HG02885 (cell line): Measurements from ENCODE around the gene NXNL1.

Experiments used
- ATAC-seq: cut with Tn5 transposase; IDR thresholded peaks from one replicate; pipeline ENCODE4 v1.9.1; 2021; ENCODE audit warnings: mild to moderate bottlenecking; ENCODE audit not compliant: unreplicated experiment, poor library complexity

The NXNL1 gene

GRCh38 chr19:17458970-17459369 lies 1.8 kb downstream of the NXNL1 start:
- no peak for ATAC-seq

GRCh38 chr19:17457616-17458015 lies 3.1 kb downstream of the NXNL1 start:
- no peak for ATAC-seq

GRCh38 chr19:17456127-17456526 lies 4.6 kb downstream of the NXNL1 start:
- no peak for ATAC-seq

DNA sequence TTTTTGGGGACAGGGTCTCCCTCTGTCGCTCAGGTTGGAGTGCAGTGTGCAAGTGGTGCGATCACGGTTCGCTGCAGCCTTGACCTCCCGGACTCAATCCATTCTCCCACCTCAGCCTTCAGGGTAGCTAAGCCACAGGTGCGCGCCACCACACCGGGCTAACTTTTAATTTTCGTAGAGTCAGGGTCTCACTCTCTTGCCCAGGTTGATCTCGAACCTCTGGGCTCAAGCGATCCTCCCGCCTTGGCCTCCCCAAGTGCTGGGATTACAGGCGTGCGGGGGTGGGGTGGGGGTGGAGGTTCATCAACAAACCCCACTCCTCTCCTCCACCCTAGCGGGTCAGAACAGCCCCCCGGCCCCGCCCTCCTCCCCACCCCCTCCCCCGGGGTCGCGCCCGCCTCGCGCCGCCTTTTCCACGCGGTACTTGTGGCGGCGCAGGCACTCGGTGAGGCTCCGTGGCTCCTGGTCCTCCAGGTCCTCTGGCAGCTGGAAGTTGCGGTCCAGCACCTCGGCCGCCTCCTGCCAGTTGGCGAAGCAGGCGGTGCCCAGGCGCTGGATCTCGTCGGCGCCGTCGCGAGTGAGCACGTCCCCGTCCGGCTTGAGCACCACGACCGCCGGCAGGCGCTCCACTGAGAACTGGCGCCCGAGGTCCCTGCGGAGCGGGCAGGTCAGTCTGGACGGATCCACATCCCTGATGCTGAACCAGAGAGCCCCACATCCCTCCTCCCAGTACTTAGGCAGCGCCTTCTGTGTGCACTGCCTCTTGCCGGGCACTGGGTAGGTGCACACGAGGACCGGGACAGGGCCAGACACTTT lies 5.2 kb downstream of the NXNL1 start:
- no peak for ATAC-seq

- no peak for ATAC-seq
Measured at GRCh38 chr19:17454576-17455071, 6.1 kb downstream of the NXNL1 start.

DNA sequence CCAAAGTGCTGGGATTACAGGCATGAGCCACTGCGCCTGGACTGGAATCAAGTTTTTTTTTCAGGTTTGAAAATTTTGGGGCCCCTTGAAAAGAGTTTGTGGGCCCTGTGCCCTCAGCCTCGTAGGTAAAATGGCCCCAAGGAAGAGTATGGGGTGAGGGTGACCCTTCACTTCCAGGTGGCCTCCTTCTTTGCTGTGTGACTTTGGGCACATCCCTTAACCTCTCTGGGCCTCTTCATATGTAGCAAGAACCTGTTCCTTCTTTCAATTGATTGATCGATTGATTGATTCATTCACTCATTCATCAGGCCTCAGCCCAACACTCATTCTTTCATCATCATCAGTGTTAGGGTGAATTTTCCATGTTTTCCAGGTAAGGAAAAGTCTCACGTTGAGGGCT lies 8.9 kb downstream of the NXNL1 start:
- no peak for ATAC-seq

DNA sequence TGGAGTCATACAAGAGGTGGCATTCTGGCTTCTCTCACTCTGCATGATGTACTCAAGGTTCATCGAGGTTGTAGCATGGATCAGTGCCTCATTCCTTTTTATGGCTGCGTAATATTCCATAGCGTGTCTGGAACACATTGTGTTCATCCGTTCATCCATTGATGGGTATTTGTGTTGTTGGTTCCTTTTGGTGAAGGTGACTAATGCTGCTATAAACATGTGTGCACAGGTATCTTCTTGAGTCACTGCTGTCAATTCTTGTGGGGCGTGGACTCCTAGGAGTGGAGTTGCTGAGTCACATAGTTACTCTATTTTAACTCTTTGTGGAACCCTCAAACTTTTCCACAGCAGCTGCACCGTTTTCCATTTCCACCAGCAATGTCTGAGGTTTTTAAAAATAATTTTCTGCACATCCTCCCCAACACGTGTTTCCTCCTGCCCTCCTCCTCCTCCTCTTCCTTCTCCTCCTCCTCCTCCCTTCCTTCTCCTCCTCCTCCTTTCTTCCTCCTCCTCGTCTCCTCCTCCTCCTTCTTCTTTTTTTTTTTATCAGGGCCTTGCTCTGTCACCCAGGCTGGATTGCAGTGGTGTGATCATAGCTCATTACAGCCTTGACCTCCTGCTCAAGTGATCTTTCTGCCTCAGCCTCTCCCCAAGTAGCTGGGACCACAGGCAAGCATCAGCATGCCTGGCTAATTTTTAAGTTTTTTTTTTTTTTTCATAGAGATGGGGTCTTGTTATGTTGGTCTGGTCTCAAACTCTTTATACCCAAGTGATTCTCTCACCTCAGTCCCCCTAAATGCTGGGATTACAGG lies 10.3 kb downstream of the NXNL1 start:
- no peak for ATAC-seq

- no peak for ATAC-seq
Measured at GRCh38 chr19:17448131-17448967, 12.4 kb downstream of the NXNL1 start, which contains the start of gene TMEM221. Gene TMEM221 (minus strand): TSS chr19:17448668. CDS start chr19:17448462, 206 bp downstream.

- no peak for ATAC-seq
Measured at GRCh38 chr19:17447704-17448130, 13.0 kb downstream of the NXNL1 start.

- ATAC-seq, result no peak
Measured at GRCh38 chr19:17445526-17446165, 15.1 kb downstream of the NXNL1 start.

DNA sequence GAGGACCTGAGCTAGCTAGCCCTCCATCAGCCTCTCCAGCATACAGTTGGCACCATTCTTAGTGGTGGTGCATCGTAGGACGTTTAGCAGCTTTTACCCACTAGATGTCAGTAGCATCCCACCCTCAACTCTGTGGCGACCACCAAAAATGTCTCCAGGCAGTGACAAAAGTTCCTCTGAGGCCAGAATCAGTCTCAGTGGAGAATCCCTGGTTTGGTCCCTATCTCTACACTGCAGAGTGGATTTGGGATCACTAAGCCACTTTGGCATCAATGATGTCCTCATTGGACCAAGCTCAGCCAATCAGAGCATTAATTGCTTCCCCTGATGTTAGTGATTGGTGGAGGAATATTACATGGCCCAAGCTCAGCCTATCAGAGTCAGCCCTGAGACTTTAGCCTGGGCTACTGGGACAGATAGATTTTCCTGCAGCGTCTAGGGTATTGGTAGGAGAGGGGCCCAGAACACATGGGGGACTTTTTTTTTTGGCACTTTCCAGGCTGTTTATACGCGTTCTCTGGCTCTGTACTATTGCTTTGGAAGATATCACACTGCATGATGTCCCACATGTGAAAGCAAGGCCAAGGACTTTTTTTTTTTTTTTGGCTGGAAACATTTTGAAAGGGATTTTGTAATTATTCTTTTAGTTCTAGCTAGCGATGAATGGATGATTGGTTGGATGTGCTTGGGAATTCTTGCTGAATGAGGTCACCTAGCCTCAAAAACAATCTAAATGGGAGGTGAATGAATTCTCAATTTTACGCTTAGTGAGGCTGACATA lies 19.3 kb downstream of the NXNL1 start:
- no peak for ATAC-seq

- no peak for ATAC-seq
Measured at GRCh38 chr19:17436874-17437267, 23.9 kb downstream of the NXNL1 start.

DNA sequence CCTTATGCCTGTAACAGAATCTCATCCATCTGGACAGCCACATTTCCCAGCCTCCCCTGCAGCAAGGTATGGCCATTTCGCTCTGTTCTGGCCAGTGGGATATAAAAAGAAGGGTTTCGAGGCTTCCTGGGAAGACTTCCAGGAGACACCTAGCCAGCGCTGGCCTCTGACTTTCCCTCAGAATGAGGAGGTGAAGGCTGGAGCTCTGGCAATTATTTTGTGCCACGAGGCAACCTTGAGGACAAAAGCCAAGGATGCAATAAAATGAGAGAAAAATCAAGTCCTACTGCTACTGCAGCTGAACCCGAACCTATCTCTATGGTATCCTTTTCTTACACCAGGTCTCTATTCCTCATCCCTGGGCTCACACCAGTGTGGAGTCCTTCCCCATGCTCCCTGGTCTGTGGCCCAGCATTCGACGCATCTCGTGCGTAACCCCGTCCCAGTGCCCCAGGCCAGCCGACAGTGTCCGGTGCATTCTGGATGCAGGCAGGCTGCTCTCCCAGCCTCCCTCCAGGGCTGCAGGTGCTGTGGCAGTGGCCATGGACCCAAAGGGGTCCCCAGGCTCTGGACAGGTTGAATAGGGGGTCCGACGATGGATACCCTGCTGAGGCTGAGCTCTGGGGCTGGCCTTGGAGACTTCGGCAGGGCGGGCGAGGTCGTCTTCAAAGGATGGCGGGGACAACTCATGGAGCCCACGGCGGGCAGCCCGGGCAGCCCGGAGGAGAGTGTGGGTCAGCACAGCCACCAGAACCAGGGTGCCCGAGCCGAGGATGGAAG lies 24.4 kb downstream of the NXNL1 start:
- no peak for ATAC-seq

- ATAC-seq, result no peak
Measured at GRCh38 chr19:17435218-17435617, 25.5 kb downstream of the NXNL1 start.

- ATAC-seq, result no peak
Measured at GRCh38 chr19:17431417-17431816, 29.3 kb downstream of the NXNL1 start.

- no peak for ATAC-seq
Measured at GRCh38 chr19:17429641-17430113, 31.0 kb downstream of the NXNL1 start.

GRCh38 chr19:17424743-17425365 lies 35.9 kb downstream of the NXNL1 start:
- ATAC-seq, result no peak
